ENCODE data around the gene SMG7.

DNA sequence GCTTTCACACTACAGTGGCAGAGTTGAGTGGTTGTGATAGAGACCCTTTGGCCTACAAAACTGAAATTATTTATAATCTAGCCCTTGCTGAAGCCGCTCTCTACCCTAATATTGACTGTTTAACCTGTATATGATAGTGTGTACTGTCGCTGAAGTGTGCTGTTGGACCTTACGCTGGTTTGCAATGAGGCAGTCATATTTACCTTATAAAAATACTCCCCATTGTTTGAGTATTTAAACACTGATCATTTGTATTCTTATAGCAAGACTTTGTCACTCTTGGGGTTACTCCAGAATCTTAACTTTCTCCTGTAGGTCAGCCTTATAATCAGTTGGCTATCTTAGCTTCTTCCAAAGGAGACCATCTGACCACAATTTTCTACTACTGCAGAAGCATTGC is 56.3 kb downstream of the SMG7 start:
- TF ChIP-seq, protein P1, sequence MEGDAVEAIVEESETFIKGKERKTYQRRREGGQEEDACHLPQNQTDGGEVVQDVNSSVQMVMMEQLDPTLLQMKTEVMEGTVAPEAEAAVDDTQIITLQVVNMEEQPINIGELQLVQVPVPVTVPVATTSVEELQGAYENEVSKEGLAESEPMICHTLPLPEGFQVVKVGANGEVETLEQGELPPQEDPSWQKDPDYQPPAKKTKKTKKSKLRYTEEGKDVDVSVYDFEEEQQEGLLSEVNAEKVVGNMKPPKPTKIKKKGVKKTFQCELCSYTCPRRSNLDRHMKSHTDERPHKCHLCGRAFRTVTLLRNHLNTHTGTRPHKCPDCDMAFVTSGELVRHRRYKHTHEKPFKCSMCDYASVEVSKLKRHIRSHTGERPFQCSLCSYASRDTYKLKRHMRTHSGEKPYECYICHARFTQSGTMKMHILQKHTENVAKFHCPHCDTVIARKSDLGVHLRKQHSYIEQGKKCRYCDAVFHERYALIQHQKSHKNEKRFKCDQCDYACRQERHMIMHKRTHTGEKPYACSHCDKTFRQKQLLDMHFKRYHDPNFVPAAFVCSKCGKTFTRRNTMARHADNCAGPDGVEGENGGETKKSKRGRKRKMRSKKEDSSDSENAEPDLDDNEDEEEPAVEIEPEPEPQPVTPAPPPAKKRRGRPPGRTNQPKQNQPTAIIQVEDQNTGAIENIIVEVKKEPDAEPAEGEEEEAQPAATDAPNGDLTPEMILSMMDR (IDR thresholded peaks at IDR 0.05; ENCODE audit: low read depth, low read length, poor library complexity, severe bottlenecking), result no peak
- no peak for TF ChIP-seq EZH2phosphoT487 (IDR thresholded peaks at IDR 0.05; ENCODE audit: borderline replicate concordance, low read length)
